DOHH2 (cell line): ENCODE data around the gene PLCD1.

ENCODE experiments used
- H3F3A ChIP-seq: fragments of 200-600 bp; sonication (generic), shearing (Covaris generic); 2 replicates; pipeline ENCODE4 v1.6.0; 2016; ENCODE audit warnings: antibody characterized with exemption, mild to moderate bottlenecking; ENCODE audit not compliant: control insufficient read depth, insufficient read depth
- H3K27ac ChIP-seq: fragments of 200-600 bp; sonication (generic); 2 replicates; pipeline ENCODE4 v1.5.1; 2014; ENCODE audit warnings: low read depth, mild to moderate bottlenecking, low read length, moderate library complexity
- H3K27me3 ChIP-seq: fragments of 200-600 bp; sonication (generic); 2 replicates; pipeline ENCODE4 v1.6.1; 2014; ENCODE audit warnings: mild to moderate bottlenecking, low read length, mixed read lengths; ENCODE audit not compliant: control insufficient read depth
- H3K36me3 ChIP-seq: fragments of 200-600 bp; sonication (generic); 2 replicates; pipeline ENCODE4 v1.6.1; 2014; ENCODE audit warnings: mild to moderate bottlenecking, low read length, moderate library complexity, mixed read lengths; ENCODE audit not compliant: control insufficient read depth
- H3K4me1 ChIP-seq: fragments of 200-600 bp; sonication (generic); 2 replicates; pipeline ENCODE4 v1.6.1; 2014; ENCODE audit warnings: mild to moderate bottlenecking, low read length, mixed read lengths; ENCODE audit not compliant: control insufficient read depth
- H3K4me2 ChIP-seq: fragments of 200-600 bp; sonication (generic); 2 replicates; pipeline ENCODE4 v1.6.0; 2014; ENCODE audit warnings: mild to moderate bottlenecking, low read length, moderate library complexity
- H3K4me3 ChIP-seq: fragments of 200-600 bp; sonication (generic); 2 replicates; pipeline ENCODE4 v1.5.1; 2014; ENCODE audit warnings: mild to moderate bottlenecking, low read length, mixed read lengths
- H3K79me2 ChIP-seq: fragments of 200-600 bp; sonication (generic); 2 replicates; pipeline ENCODE4 v1.6.1; 2014; ENCODE audit warnings: mild to moderate bottlenecking, low read length, mixed read lengths; ENCODE audit not compliant: control insufficient read depth
- H3K9me2 ChIP-seq: fragments of 200-600 bp; sonication (generic); replicated peaks from 2 replicates; pipeline ENCODE4 v1.6.1; 2014; ENCODE audit warnings: mild to moderate bottlenecking, low read length, mixed read lengths; ENCODE audit not compliant: control insufficient read depth
- H3K9me3 ChIP-seq: fragments of 200-600 bp; sonication (generic); 2 replicates; pipeline ENCODE4 v1.6.1; 2014; ENCODE audit warnings: antibody characterized with exemption, low read length, mixed read lengths; ENCODE audit not compliant: control insufficient read depth, insufficient read depth
- H4K20me1 ChIP-seq: fragments of 200-600 bp; sonication (generic); 2 replicates; pipeline ENCODE4 v1.6.0; 2014; ENCODE audit warnings: low read depth, mild to moderate bottlenecking, antibody characterized with exemption, low read length, moderate library complexity; ENCODE audit not compliant: control insufficient read depth, insufficient read depth
- EZH2phosphoT487 ChIP-seq: fragments of 200-600 bp; sonication (generic); IDR thresholded peaks from 2 replicates; pipeline ENCODE4 v1.6.1; 2017; ENCODE audit warnings: borderline replicate concordance, mild to moderate bottlenecking, antibody characterized with exemption, low read length, moderate library complexity, mixed read lengths
- TF ChIP-seq, protein P1 (sequence below): fragments of 200-600 bp; sonication (generic); IDR thresholded peaks from one replicate; pipeline ENCODE4 v1.5.1; 2014; ENCODE audit warnings: antibody characterized with exemption, mild to moderate bottlenecking, low read depth, low read length; ENCODE audit not compliant: poor library complexity, severe bottlenecking

Gene PLCD1

GRCh38 chr3:38000965-38001455 lies 28.4 kb downstream of the PLCD1 start:
- Histone ChIP-seq H4K20me1 (no peaks in the 10 kb centered on the region), H3K4me2 (no peak overlapping the region), H3K79me2 (no peaks in the 10 kb centered on the region), H3K9me3 (no peaks in the 10 kb centered on the region), H3K4me1 (peaks cover 17% of the 10 kb centered on the region), H3F3A (no peaks in the 10 kb centered on the region), H3K4me3 (no peak overlapping the region), H3K27ac (no peak overlapping the region), H3K36me3 (peaks cover 44% of the 10 kb centered on the region), H3K27me3 (no peaks in the 10 kb centered on the region), H3K9me2 (no peaks in the 10 kb centered on the region)
- TF ChIP-seq, protein P1, sequence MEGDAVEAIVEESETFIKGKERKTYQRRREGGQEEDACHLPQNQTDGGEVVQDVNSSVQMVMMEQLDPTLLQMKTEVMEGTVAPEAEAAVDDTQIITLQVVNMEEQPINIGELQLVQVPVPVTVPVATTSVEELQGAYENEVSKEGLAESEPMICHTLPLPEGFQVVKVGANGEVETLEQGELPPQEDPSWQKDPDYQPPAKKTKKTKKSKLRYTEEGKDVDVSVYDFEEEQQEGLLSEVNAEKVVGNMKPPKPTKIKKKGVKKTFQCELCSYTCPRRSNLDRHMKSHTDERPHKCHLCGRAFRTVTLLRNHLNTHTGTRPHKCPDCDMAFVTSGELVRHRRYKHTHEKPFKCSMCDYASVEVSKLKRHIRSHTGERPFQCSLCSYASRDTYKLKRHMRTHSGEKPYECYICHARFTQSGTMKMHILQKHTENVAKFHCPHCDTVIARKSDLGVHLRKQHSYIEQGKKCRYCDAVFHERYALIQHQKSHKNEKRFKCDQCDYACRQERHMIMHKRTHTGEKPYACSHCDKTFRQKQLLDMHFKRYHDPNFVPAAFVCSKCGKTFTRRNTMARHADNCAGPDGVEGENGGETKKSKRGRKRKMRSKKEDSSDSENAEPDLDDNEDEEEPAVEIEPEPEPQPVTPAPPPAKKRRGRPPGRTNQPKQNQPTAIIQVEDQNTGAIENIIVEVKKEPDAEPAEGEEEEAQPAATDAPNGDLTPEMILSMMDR = no peak
- TF ChIP-seq EZH2phosphoT487 = no peak

DNA sequence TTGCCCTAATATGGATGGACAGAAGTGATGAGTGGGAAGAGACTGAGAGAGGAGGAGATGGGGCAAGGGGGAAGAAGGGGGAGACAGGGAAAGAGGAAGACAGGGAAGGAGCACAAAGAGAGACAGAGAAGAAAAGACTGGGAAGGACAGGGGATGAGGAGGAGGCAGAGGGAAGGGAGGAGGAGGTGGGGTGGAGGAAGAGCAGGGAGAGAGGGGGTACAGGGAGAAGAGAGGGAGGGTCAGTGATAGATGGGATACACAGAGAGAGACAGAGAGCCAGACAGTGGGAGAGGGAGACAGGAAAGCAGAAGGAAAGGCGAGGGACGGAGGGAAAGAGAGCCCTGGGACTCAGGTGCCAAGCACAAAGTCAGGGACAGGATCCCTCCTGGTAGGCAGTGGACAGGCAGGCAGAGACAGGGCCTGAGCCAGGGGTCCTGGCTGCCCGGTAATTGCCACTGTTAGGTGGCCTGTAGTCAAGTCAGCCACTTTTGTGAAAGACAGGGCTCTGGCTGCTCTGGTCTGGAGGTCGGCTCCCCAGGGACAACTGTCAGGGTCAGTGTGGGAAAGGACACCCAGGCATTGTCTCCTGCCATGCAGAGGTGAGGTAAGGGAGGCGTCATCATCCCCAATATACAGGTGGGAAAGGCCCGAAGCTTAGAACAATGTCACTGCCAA lies 29.1 kb downstream of the PLCD1 start:
- TF ChIP-seq, protein P1 = no peak
- no peak for TF ChIP-seq EZH2phosphoT487
- Histone ChIP-seq H3K4me3 (no peak overlapping the region), H3K4me2 (no peak overlapping the region), H3K36me3 (peaks cover 47% of the 10 kb centered on the region), H3K9me2 (no peaks in the 10 kb centered on the region), H3F3A (no peaks in the 10 kb centered on the region), H3K4me1 (peaks cover 18% of the 10 kb centered on the region), H4K20me1 (no peaks in the 10 kb centered on the region), H3K27me3 (no peaks in the 10 kb centered on the region), H3K27ac (no peak overlapping the region), H3K9me3 (no peaks in the 10 kb centered on the region), H3K79me2 (peaks cover 1% of the 10 kb centered on the region)

DNA sequence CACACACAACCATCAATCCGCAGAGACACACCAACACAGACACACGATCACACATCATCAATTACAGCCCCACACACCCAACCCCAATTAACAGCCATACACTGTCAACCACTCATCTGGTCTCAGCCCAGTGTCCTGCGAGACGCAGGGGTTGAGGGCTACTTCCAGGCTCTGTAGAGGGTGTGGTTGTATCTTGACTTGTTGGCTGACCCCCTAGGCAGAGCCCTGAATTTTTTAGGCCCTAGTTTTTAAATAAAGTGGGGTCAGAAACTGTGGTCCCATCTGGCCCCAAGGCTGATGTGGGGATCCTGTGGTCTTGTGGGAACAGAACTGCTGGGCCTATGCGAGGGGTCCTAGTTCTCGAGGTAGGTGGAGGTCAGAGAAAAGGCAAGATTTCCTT lies 29.6 kb downstream of the PLCD1 start:
- H3K4me2 ChIP-seq = no peak overlapping the region
- H3K4me1 ChIP-seq = peaks cover 23% of the 10 kb centered on the region
- TF ChIP-seq, protein P1 = no peak
- no peak for TF ChIP-seq EZH2phosphoT487
- H3K9me2 ChIP-seq = no peaks in the 10 kb centered on the region
- no peaks in the 10 kb centered on the region for H3K27me3 ChIP-seq
- H3K36me3 ChIP-seq = peaks cover 47% of the 10 kb centered on the region
- H3K4me3 ChIP-seq = no peak overlapping the region
- H3F3A ChIP-seq = no peaks in the 10 kb centered on the region
- no peaks in the 10 kb centered on the region for H4K20me1 ChIP-seq
- peaks cover 7% of the 10 kb centered on the region for H3K79me2 ChIP-seq
- H3K27ac ChIP-seq = no peak overlapping the region
- no peaks in the 10 kb centered on the region for H3K9me3 ChIP-seq
